ENCODE results near the gene FAHD1.

Gene FAHD1

GRCh38 chr16:1817276-1817589, 9.8 kb upstream of the FAHD1 start:
- no peak for DNase-seq (ENCODE audit: low read depth)

GRCh38 chr16:1817716-1818115, 9.3 kb upstream of the FAHD1 start:
- no peak for DNase-seq (ENCODE audit: low read depth)

DNA sequence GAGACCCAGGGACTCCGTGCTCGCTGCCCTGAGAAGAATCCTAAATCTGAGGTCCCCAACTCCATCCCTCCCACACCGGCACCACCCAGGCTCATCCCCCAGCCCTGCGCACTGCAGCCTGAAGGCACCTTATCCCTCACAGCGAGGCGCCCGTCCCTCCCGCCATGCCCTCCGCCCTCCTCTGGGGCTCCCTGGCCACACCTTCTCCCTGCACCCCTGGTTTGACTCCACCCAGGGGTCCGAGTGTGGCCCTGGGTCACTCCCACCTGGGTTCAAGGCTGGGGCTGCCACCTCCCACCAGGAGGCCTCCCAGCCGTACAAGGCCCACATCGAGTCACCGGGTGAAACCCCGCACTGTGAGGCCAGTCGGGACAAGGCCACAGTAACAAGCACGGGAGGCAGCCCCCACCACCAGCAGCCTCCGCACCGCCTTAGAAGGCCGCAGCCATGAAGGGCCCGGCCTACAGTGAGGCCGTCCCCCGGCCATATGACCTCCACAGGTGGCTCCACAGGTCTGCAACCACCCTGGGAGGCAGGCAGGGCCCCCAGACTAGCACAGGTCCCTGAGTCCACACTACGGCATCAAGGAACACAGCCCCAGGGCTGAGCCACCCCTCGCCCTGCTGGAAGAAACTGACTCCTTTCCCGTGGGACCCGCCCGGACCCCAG, 8.7 kb upstream of the FAHD1 start:
- no peak for DNase-seq (ENCODE audit: low read depth)

GRCh38 chr16:1818873-1819525, 8.0 kb upstream of the FAHD1 start:
- DNase-seq (ENCODE audit: low read depth) = no peak

- DNase-seq (ENCODE audit: low read depth) = no peak
Observed at GRCh38 chr16:1819611-1820010, 7.4 kb upstream of the FAHD1 start.

GRCh38 chr16:1820096-1820945, 6.7 kb upstream of the FAHD1 start:
- DNase-seq (ENCODE audit: low read depth) = no peak

GRCh38 chr16:1820946-1821290, 6.1 kb upstream of the FAHD1 start:
- DNase-seq (ENCODE audit: low read depth) = no peak

DNA sequence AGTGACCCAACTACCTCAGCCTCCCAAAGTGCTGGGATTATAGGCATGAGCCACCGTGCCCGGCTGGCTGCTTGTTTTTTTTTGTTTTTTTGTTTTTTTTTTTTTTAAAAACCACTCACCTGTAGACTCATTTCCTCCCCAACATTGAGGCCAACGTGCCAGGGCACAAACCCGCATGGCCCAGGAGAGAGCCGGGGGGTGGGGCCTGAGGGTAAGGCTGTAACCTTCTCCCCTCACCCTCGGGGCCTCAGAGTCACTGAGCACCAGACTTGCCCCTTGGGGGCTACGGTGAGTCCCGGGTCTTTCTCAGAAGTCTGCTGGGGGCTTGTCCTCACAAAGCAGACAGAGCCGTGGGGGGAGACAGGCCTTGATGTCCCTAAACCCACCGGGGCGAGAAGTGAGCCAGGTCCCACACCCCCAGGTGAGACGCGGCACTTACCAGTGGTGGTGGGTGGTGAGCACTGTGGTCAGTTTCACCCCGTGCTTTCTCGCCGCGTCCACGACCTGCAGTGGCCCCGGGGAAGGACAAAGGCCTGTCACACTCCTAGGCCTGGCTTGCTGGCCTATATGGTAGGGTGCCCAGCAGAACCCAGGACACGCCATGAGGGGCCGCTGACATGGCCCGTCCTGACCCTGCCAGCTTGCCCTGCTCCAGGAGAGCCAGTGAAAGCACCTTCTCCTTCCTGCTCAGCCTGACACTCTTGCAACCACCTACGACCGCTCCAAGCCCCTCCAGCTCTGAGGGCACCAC, 5.0 kb upstream of the FAHD1 start:
- no peak for DNase-seq (ENCODE audit: low read depth)

- no peak for DNase-seq (ENCODE audit: low read depth)
Observed at GRCh38 chr16:1822801-1823200, 4.2 kb upstream of the FAHD1 start.

- DNase-seq (ENCODE audit: low read depth) = peak; percentile 19
Observed at GRCh38 chr16:1823821-1824220, 3.2 kb upstream of the FAHD1 start.

DNA sequence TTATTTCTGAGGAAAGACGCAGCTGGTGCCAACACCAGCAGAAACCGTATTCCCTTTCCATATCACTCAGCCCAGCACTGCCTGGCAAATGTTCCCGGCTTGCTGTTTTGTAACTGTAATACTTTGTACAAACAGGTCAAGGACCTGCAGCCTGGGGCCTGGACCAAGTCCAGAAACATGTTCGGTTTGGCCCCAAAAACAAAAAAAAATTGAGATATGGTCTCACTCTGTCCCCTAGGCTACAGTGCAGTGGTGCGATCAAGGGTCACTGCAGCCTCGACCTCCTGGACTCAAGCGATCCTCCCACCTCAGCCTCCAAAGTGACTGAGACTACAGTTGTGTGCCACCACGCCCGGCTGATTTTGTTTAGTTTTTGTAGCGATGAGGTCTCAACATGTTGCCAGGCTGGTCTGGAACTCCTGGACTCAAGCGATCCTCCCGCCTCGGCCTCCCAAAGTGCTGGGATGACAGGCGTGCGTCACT, 1.6 kb upstream of the FAHD1 start:
- DNase-seq (ENCODE audit: low read depth) = no peak

GRCh38 chr16:1825864-1826690, 929 bp upstream of the FAHD1 start:
- no peak for DNase-seq (ENCODE audit: low read depth)

GRCh38 chr16:1828645-1829410, 1.8 kb downstream of the FAHD1 start:
- no peak for DNase-seq (ENCODE audit: low read depth)

- no peak for DNase-seq (ENCODE audit: low read depth)
Observed at GRCh38 chr16:1830213-1830612, 3.2 kb downstream of the FAHD1 start.

GRCh38 chr16:1831186-1832075, 4.4 kb downstream of the FAHD1 start:
- DNase-seq (ENCODE audit: low read depth) = no peak

- no peak for DNase-seq (ENCODE audit: low read depth)
Observed at GRCh38 chr16:1832838-1833454, 5.9 kb downstream of the FAHD1 start.

- DNase-seq (ENCODE audit: low read depth) = no peak
Observed at GRCh38 chr16:1834096-1834495, 7.1 kb downstream of the FAHD1 start.

- DNase-seq (ENCODE audit: low read depth) = no peak
Observed at GRCh38 chr16:1839554-1839953, 12.5 kb downstream of the FAHD1 start.

- DNase-seq (ENCODE audit: low read depth) = no peak
Observed at GRCh38 chr16:1845985-1846384, 19.0 kb downstream of the FAHD1 start.
